K562 (cell line): ENCODE measurements around the gene SLC35B1.

Experiments used
- ATF1 ChIP-seq, 2 experiments: fragments of 450-650 bp in 1 of 2; IDR thresholded peaks; 2 replicates each; pipeline ENCODE4 v1.6.1; 2016; ENCODE audit warnings: missing compliant biosample characterization in 1 of 2, missing genetic modification characterization in 1 of 2
- CTCF ChIP-seq, 3 experiments: IDR thresholded peaks in 2 of 3; conservative IDR thresholded peaks in 1 of 3; 2 replicates each; pipeline ENCODE4 v1.5.1; 2011 to 2012; ENCODE audit warnings: low read length in 3 of 3, mild to moderate bottlenecking in 3 of 3, control low read depth in 2 of 3, improper control_type of control experiment in 1 of 3, inconsistent platforms in 1 of 3, low read depth in 1 of 3, mixed read lengths in 1 of 3, moderate library complexity in 1 of 3; ENCODE audit not compliant: insufficient read depth in 2 of 3
- ELF1 ChIP-seq: fragments of 200-800 bp; sonication (Bioruptor generic); IDR thresholded peaks from 2 replicates; pipeline ENCODE4 v1.6.1; 2016; ENCODE audit warnings: missing genetic modification characterization, missing compliant biosample characterization
- KLF16 ChIP-seq: IDR thresholded peaks from 2 replicates; pipeline ENCODE4 v1.6.1; 2016; ENCODE audit warnings: antibody characterized with exemption
- MAFG ChIP-seq: fragments of 450-650 bp; conservative IDR thresholded peaks from 2 replicates; pipeline ENCODE4 v1.6.1; 2016; ENCODE audit warnings: missing genetic modification characterization, missing compliant biosample characterization
- TCF3 ChIP-seq: sonication (generic); formaldehyde crosslinking; IDR thresholded peaks from 2 replicates; pipeline ENCODE4 v1.4.0; 2020; ENCODE audit warnings: mild to moderate bottlenecking, missing genetic modification reagents
- TF ChIP-seq, protein P1 (sequence below), 3 experiments: fragments of 200-800 bp in 1 of 3; sonication (Bioruptor generic) in 1 of 3; sonication (generic) in 1 of 3; formaldehyde crosslinking in 1 of 3; IDR thresholded peaks; 2 replicates each; pipeline versions ENCODE4 v1.6.1 to v1.8.0; 2016 to 2022; ENCODE audit warnings: mild to moderate bottlenecking in 2 of 3, missing compliant biosample characterization in 2 of 3, missing genetic modification characterization in 2 of 3, missing genetic modification reagents in 1 of 3

DNA sequence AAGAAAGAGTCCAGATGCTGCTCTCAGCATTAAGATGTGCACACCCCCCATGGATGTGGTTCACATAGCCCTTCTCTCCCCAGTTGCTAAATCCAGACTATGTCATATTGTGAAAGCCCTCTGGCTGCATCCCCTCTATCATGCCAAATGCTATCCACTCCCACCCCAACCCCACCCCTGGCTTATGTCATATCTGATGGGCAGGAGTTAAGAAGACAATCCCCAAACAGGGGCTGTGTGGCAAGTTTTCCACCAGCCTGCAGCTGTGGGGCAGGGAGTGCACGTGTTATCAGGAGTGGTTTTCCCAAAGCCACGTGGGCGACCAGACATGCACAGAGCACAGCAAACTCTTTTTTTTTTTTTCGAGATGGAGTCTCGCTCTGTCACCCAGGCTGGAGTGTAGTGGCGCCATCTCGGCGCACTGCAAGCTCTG, 46.2 kb upstream of the SLC35B1 start:
- TF ChIP-seq TCF3 (no peak), KLF16 (no peak), CTCF (IDR thresholded peaks at IDR 0.05 in 2 of 3, conservative IDR thresholded peaks at IDR 0.05 in 1 of 3; ENCODE audit: insufficient read depth in 2 of 3, low read depth in 1 of 3, low read length in 3 of 3) (no peak), ELF1 (tag) (no peak), ATF1 (CRISPR knock-in tag; IDR thresholded peaks at IDR 0.05) (no peak), ATF1 (tag; IDR thresholded peaks at IDR 0.05) (no peak), MAFG (tag) (no peak)
- TF ChIP-seq, protein P1, sequence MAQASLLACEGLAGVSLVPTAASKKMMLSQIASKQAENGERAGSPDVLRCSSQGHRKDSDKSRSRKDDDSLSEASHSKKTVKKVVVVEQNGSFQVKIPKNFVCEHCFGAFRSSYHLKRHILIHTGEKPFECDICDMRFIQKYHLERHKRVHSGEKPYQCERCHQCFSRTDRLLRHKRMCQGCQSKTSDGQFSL (CRISPR knock-in tag; IDR thresholded peaks at IDR 0.05): no peak
- TF ChIP-seq, protein P1 (tag; IDR thresholded peaks at IDR 0.05): no peak
